Smooth muscle cell (in vitro differentiated cells): ENCODE measurements around the gene RAMAC. TPM values are rescaled to one million over a fixed set of nuclear protein-coding genes. Genes with fewer than 3 reads are reported as not detected.

ENCODE experiments used
- DNase-seq: peaks from one replicate; lab custom pipeline; 2025; ENCODE audit not compliant: unreplicated experiment; lab: John Stamatoyannopoulos, UW
- H2AFZ ChIP-seq: fragments of 200-600 bp; sonication (generic); 2 replicates; pipeline ENCODE4 v1.6.0; 2016; ENCODE audit warnings: antibody characterized with exemption, low read depth, mild to moderate bottlenecking
- H3F3A ChIP-seq: fragments of 200-600 bp; sonication (generic); 2 replicates; pipeline ENCODE4 v1.6.0; 2017; ENCODE audit warnings: antibody characterized with exemption, low read depth
- H3K27ac ChIP-seq: fragments of 200-600 bp; sonication (generic); 2 replicates; pipeline ENCODE4 v1.5.1; 2016; ENCODE audit warnings: low read depth, mild to moderate bottlenecking
- H3K27me3 ChIP-seq: fragments of 200-600 bp; sonication (generic); 2 replicates; pipeline ENCODE4 v1.6.1; 2016; ENCODE audit warnings: low read depth, mild to moderate bottlenecking
- H3K36me3 ChIP-seq: fragments of 200-600 bp; sonication (generic); 2 replicates; pipeline ENCODE4 v1.5.1; 2016; ENCODE audit warnings: low read depth
- H3K4me1 ChIP-seq: fragments of 200-600 bp; sonication (generic); 2 replicates; pipeline ENCODE4 v1.5.1; 2016; ENCODE audit warnings: low read depth
- H3K4me2 ChIP-seq: fragments of 200-600 bp; sonication (generic); 2 replicates; pipeline ENCODE4 v1.6.0; 2016; ENCODE audit warnings: mild to moderate bottlenecking
- H3K4me3 ChIP-seq: fragments of 200-600 bp; sonication (generic); 2 replicates; pipeline ENCODE4 v1.5.1; 2016; ENCODE audit warnings: mild to moderate bottlenecking
- H3K79me2 ChIP-seq: fragments of 200-600 bp; sonication (generic); 2 replicates; pipeline ENCODE4 v1.6.0; 2016; ENCODE audit warnings: low read depth, mild to moderate bottlenecking
- H3K9ac ChIP-seq: fragments of 200-600 bp; sonication (generic); 2 replicates; pipeline ENCODE4 v1.6.0; 2016; ENCODE audit warnings: low read depth
- H3K9me3 ChIP-seq: fragments of 200-600 bp; sonication (generic); replicated peaks from 2 replicates; pipeline ENCODE4 v1.5.1; 2016; ENCODE audit warnings: low read depth
- H4K20me1 ChIP-seq: fragments of 200-600 bp; sonication (generic); 2 replicates; pipeline ENCODE4 v1.6.0; 2016; ENCODE audit warnings: low read depth
- CTCF ChIP-seq: fragments of 200-600 bp; sonication (generic); IDR thresholded peaks from 2 replicates; pipeline ENCODE4 v1.5.1; 2017; ENCODE audit warnings: borderline replicate concordance, mild to moderate bottlenecking, antibody characterized with exemption; ENCODE audit not compliant: insufficient read depth, poor library complexity, severe bottlenecking
- WGBS: methylation state at CpG from one replicate; pipeline ENCODE4 v1.1.7; 2016; ENCODE audit warnings: low lambda C conversion rate; 5-methylcytosine and 5-hydroxymethylcytosine counted together
- polyA plus RNA-seq: library from polyadenylated mRNA; unstranded; fragments of >200 nt; fragmentation: Nextera tagmentation; extraction: Ambion mirVana; gene quantifications from 2 replicates; pipeline ENCODE4 v1.2.1, GENCODE V29; 2016
- total RNA-seq: library from RNA; depleted of rRNA; stranded (reverse); fragments of >200 nt; gene quantifications from 2 replicates; pipeline ENCODE4 v1.2.3, GENCODE V29; 2014

Gene RAMAC
- total and polyA plus RNA-seq, 2 experiments from 2014 or later: 56.6 to 59.2 TPM

GRCh38 chr15:82986442-82986780 is 401 bp downstream of the RAMAC start:
- H3K9ac ChIP-seq: peak overlapping the region; percentile 84
- H3K36me3 ChIP-seq: no peaks in the 10 kb centered on the region
- peaks cover 15% of the 10 kb centered on the region for H3K79me2 ChIP-seq
- TF ChIP-seq CTCF: no peak
- peak overlapping the region; percentile 96 for H2AFZ ChIP-seq
- H3F3A ChIP-seq: no peaks in the 10 kb centered on the region
- H3K4me1 ChIP-seq: peaks cover 8% of the 10 kb centered on the region
- DNase-seq: no peak
- WGBS: 3% methylated on average over 12 of the region's 12 CpGs
- H3K27me3 ChIP-seq: no peaks in the 10 kb centered on the region
- H3K27ac ChIP-seq: peak overlapping the region; percentile 20
- H4K20me1 ChIP-seq: peaks cover 3% of the 10 kb centered on the region
- peak overlapping the region; percentile 91 for H3K4me2 ChIP-seq
- H3K9me3 ChIP-seq: no peaks in the 10 kb centered on the region
- peak overlapping the region; percentile 73 for H3K4me3 ChIP-seq

GRCh38 chr15:82992436-82992998 is 6.5 kb downstream of the RAMAC start:
- Histone ChIP-seq H2AFZ (no peak overlapping the region), H3K36me3 (no peaks in the 10 kb centered on the region), H3K27me3 (no peaks in the 10 kb centered on the region), H3K27ac (no peak overlapping the region), H3K9me3 (no peaks in the 10 kb centered on the region), H3K4me2 (no peak overlapping the region), H3K79me2 (peaks cover 3% of the 10 kb centered on the region), H3F3A (no peaks in the 10 kb centered on the region), H4K20me1 (peaks cover 3% of the 10 kb centered on the region), H3K4me1 (no peaks in the 10 kb centered on the region), H3K4me3 (no peak overlapping the region), H3K9ac (no peak overlapping the region)
- TF ChIP-seq CTCF: no peak
- no peak for DNase-seq
- WGBS: 91% methylated on average over 3 of the region's 3 CpGs

- Histone ChIP-seq H2AFZ (no peak overlapping the region), H3K9me3 (no peaks in the 10 kb centered on the region), H3K79me2 (peaks cover 1% of the 10 kb centered on the region), H3K9ac (no peak overlapping the region), H3K4me2 (no peak overlapping the region), H3K27ac (no peak overlapping the region), H3F3A (no peaks in the 10 kb centered on the region), H4K20me1 (peaks cover 3% of the 10 kb centered on the region), H3K27me3 (no peaks in the 10 kb centered on the region), H3K4me3 (no peak overlapping the region), H3K4me1 (no peaks in the 10 kb centered on the region), H3K36me3 (no peaks in the 10 kb centered on the region)
- no peak for DNase-seq
- no peak for TF ChIP-seq CTCF
- whole genome bisulfite sequencing: 90% methylated on average over 4 of the region's 4 CpGs
Observed at GRCh38 chr15:82993144-82993543, 7.1 kb downstream of the RAMAC start.

- Histone ChIP-seq H3K4me2 (no peak overlapping the region), H3K79me2 (no peaks in the 10 kb centered on the region), H3K4me3 (no peak overlapping the region), H2AFZ (no peak overlapping the region), H3K27ac (no peak overlapping the region), H3K4me1 (no peaks in the 10 kb centered on the region), H3K27me3 (no peaks in the 10 kb centered on the region), H3K9ac (no peak overlapping the region), H3F3A (no peaks in the 10 kb centered on the region), H4K20me1 (peaks cover 3% of the 10 kb centered on the region), H3K36me3 (no peaks in the 10 kb centered on the region), H3K9me3 (no peaks in the 10 kb centered on the region)
- no peak for TF ChIP-seq CTCF
- DNase-seq: no peak
- WGBS: 91% methylated on average over 2 of the region's 2 CpGs
Observed at GRCh38 chr15:82995076-82995475, 9.1 kb downstream of the RAMAC start.
